Upper lobe of right lung (tissue), 1 donor: ENCODE results near the gene CKS2. TPM values are rescaled to one million over a fixed set of nuclear protein-coding genes. Genes with fewer than 3 reads are reported as not detected.

Source experiments
- ATAC-seq: fragments of 200-7000 bp; cut with Tn5 transposase; one replicate; pipeline ENCODE4 v1.9.1; 2020; ENCODE audit warnings: mild to moderate bottlenecking, moderate library complexity
- DNase-seq: peaks from one replicate; pipeline ENCODE4 v3.0.0-alpha.2; 2020
- H3K27ac ChIP-seq: fragments of 200-600 bp; one replicate; pipeline ENCODE4 v1.8.0; 2022
- H3K27me3 ChIP-seq: fragments of 200-600 bp; one replicate; pipeline ENCODE4 v1.8.0; 2022; ENCODE audit warnings: mild to moderate bottlenecking
- H3K36me3 ChIP-seq: fragments of 200-600 bp; one replicate; pipeline ENCODE4 v1.8.0; 2022
- H3K4me1 ChIP-seq: fragments of 200-600 bp; one replicate; pipeline ENCODE4 v1.8.0; 2022
- H3K4me3 ChIP-seq: fragments of 200-600 bp; one replicate; pipeline ENCODE4 v1.8.0; 2022; ENCODE audit warnings: mild to moderate bottlenecking
- H3K9me3 ChIP-seq: fragments of 200-600 bp; one replicate; pipeline ENCODE4 v1.8.0; 2022
- CTCF ChIP-seq: fragments of 200-600 bp; IDR thresholded peaks from one replicate; pipeline ENCODE4 v1.8.0; 2022; ENCODE audit warnings: antibody characterized with exemption
- intact Hi-C: fragments of 100-400 bp; cut with DNase I; formaldehyde crosslinking; loops from one replicate; pipeline ENCODE4 v1.11.0; 2022
- total RNA-seq: library from RNA; stranded (reverse); fragmentation: NEBNext Ultra II Directional; extraction: Animal tissue kit (Norgen Biotek cat#: 25700); gene quantifications from one replicate; pipeline ENCODE4 v1.2.1, GENCODE V29; 2021
- donor health status: DM: no; HTN: yes; CAD: no; lungs with severe emphysema.

CKS2 gene
- total RNA-seq, 1 donor from 2014 or later, result 15.0 TPM

- intact Hi-C loops, result no loop called here
- H3K36me3 ChIP-seq, result peaks cover 100% of the 10 kb centered on the region
- no peak for TF ChIP-seq CTCF
- no peaks in the 10 kb centered on the region for H3K4me1 ChIP-seq
- no peaks in the 10 kb centered on the region for H3K9me3 ChIP-seq
- ATAC-seq, result no peak
- H3K27me3 ChIP-seq, result no peaks in the 10 kb centered on the region
- DNase-seq, result no peak
- H3K27ac ChIP-seq, result no peak overlapping the region
- no peak overlapping the region for H3K4me3 ChIP-seq
Observed at GRCh38 chr9:89352451-89352850, 41.5 kb downstream of the CKS2 start.

- ATAC-seq, result no peak
- no peaks in the 10 kb centered on the region for H3K4me1 ChIP-seq
- H3K9me3 ChIP-seq, result no peaks in the 10 kb centered on the region
- TF ChIP-seq CTCF, result no peak
- intact Hi-C loops, result no loop called here
- no peak overlapping the region for H3K27ac ChIP-seq
- no peaks in the 10 kb centered on the region for H3K27me3 ChIP-seq
- no peak for DNase-seq
- peaks cover 100% of the 10 kb centered on the region for H3K36me3 ChIP-seq
- H3K4me3 ChIP-seq, result no peak overlapping the region
Observed at GRCh38 chr9:89352874-89353649, 42.1 kb downstream of the CKS2 start.

- Histone ChIP-seq H3K27me3 (no peaks in the 10 kb centered on the region), H3K4me3 (no peak overlapping the region), H3K9me3 (no peaks in the 10 kb centered on the region), H3K27ac (no peak overlapping the region), H3K4me1 (peaks cover 1% of the 10 kb centered on the region), H3K36me3 (peaks cover 100% of the 10 kb centered on the region)
- intact Hi-C loops, result no loop called here
- ATAC-seq (no peak), DNase-seq (no peak)
- no peak for TF ChIP-seq CTCF
Observed at GRCh38 chr9:89353989-89354388, 43.0 kb downstream of the CKS2 start.

- H3K4me1 ChIP-seq, result peaks cover 5% of the 10 kb centered on the region
- ATAC-seq (no peak), DNase-seq (no peak)
- TF ChIP-seq CTCF, result no peak
- intact Hi-C loops, result no loop called here
- no peak overlapping the region for H3K4me3 ChIP-seq
- peaks cover 100% of the 10 kb centered on the region for H3K36me3 ChIP-seq
- no peaks in the 10 kb centered on the region for H3K9me3 ChIP-seq
- H3K27me3 ChIP-seq, result no peaks in the 10 kb centered on the region
- no peak overlapping the region for H3K27ac ChIP-seq
Observed at GRCh38 chr9:89354471-89354870, 43.5 kb downstream of the CKS2 start.

GRCh38 chr9:89356782-89357181 lies 45.8 kb downstream of the CKS2 start:
- H3K27me3 ChIP-seq, result no peaks in the 10 kb centered on the region
- peaks cover 16% of the 10 kb centered on the region for H3K4me1 ChIP-seq
- peaks cover 100% of the 10 kb centered on the region for H3K36me3 ChIP-seq
- no peak for TF ChIP-seq CTCF
- intact Hi-C loops, result no loop called here
- no peak overlapping the region for H3K4me3 ChIP-seq
- no peak for ATAC-seq
- no peak overlapping the region for H3K27ac ChIP-seq
- no peaks in the 10 kb centered on the region for H3K9me3 ChIP-seq
- no peak for DNase-seq
